Immature natural killer cell (primary cell): ENCODE results near the gene GALNTL6. TPM values are rescaled to one million over a fixed set of nuclear protein-coding genes. Genes with fewer than 3 reads are reported as not detected.
"Not testable (repeated sequence)": the region's sequence is repeated elsewhere in the genome, so short reads cannot be mapped to it uniquely, and the experiment has no call there.

Experiments used
- DNase-seq, 3 donors: peaks; one replicate each; pipeline ENCODE4 v3.0.0; 2022; ENCODE audit warnings: mixed read lengths in 1 of 3
- H3K27ac Mint-ChIP-seq, 6 donors: one replicate each; pipeline ENCODE4 v1.8.0; 2020; ENCODE audit warnings: mixed read lengths in 6 of 6, mild to moderate bottlenecking in 5 of 6, inconsistent platforms in 4 of 6, moderate library complexity in 3 of 6
- H3K27me3 Mint-ChIP-seq, 3 donors: one replicate each; pipeline ENCODE4 v1.8.0; 2020 to 2021; ENCODE audit warnings: low read depth in 3 of 3, mild to moderate bottlenecking in 3 of 3, mixed read lengths in 3 of 3, moderate library complexity in 3 of 3, inconsistent platforms in 1 of 3
- H3K36me3 Mint-ChIP-seq, 3 donors: one replicate each; pipeline ENCODE4 v1.8.0; 2020; ENCODE audit warnings: mixed read lengths in 3 of 3, inconsistent platforms in 2 of 3, mild to moderate bottlenecking in 2 of 3
- H3K4me1 Mint-ChIP-seq, 2 donors: one replicate each; pipeline ENCODE4 v1.8.0; 2020; ENCODE audit warnings: inconsistent platforms in 2 of 2, mild to moderate bottlenecking in 2 of 2, mixed read lengths in 2 of 2, moderate library complexity in 1 of 2
- H3K4me3 Mint-ChIP-seq, 5 donors: one replicate each; pipeline ENCODE4 v1.8.0; 2020; ENCODE audit warnings: mild to moderate bottlenecking in 5 of 5, mixed read lengths in 5 of 5, inconsistent platforms in 3 of 5, moderate library complexity in 3 of 5
- H3K9me3 Mint-ChIP-seq, 6 donors: one replicate each; pipeline ENCODE4 v1.8.0; 2020; ENCODE audit warnings: mild to moderate bottlenecking in 6 of 6, mixed read lengths in 6 of 6, inconsistent platforms in 4 of 6, moderate library complexity in 3 of 6
- polyA plus RNA-seq, 3 donors: library from polyadenylated mRNA; unstranded; fragments of 300-500 nt; fragmentation: Illumina TruSeq; gene quantifications; one replicate each; pipeline ENCODE4 v1.2.3, GENCODE V29; 2021

Gene GALNTL6
- polyA plus RNA-seq, 3 donors from 2014 or later = not detected

DNA sequence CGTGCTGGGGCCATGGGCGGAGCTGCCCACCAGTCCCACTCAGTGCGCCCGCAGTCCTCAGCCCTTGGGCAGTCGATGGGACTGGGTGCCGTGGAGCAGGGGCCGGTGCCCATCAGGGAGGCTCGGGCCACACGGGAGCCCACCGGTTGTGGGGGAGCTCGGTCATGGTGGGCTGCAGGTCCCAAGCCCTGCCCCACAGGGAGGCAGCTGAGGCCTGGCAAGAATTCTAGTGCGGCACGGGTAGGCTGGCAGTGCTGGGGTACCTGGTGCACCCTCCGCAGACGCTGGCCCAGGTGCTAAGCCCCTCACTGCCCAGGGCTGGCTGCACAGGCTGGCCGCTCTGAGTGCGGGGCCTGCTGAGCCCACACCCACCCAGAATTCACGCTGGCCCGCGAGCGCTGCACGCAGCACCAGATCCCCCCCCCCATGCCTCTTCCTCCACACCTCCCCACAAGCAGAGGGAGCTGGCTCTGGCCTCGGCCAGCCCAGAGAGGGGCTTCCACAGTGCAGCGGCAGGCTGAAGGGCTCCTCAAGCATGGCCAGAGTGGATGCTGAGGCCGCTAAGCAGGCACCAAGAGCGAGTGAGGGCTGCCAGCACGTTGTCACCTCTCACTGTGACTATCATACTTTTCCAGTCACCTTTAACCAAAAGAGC lies 564.4 kb downstream of the GALNTL6 start:
- H3K4me1 Mint-ChIP-seq = no peaks in the 10 kb centered on the region
- H3K27ac Mint-ChIP-seq = no peak overlapping the region
- no peak overlapping the region for H3K4me3 Mint-ChIP-seq
- DNase-seq = no peak
- H3K9me3 Mint-ChIP-seq = peaks cover 16 to 47% (median 21%) of the 10 kb centered on the region in 6 donors
- peaks cover 0 to 2% (median 0%) of the 10 kb centered on the region in 3 donors for H3K27me3 Mint-ChIP-seq
- H3K36me3 Mint-ChIP-seq = peaks cover 0 to 4% (median 0%) of the 10 kb centered on the region in 3 donors

- Mint-ChIP-seq H3K4me1 (no peaks in the 10 kb centered on the region), H3K27ac (no peak overlapping the region), H3K9me3 (peaks cover 15 to 49% (median 20%) of the 10 kb centered on the region in 6 donors), H3K27me3 (peaks cover 0 to 2% (median 1%) of the 10 kb centered on the region in 3 donors), H3K36me3 (peaks cover 0 to 4% (median 0%) of the 10 kb centered on the region in 3 donors), H3K4me3 (no peak overlapping the region)
- DNase-seq = no peak
Measured at GRCh38 chr4:172379834-172380233, 566.6 kb downstream of the GALNTL6 start.

DNA sequence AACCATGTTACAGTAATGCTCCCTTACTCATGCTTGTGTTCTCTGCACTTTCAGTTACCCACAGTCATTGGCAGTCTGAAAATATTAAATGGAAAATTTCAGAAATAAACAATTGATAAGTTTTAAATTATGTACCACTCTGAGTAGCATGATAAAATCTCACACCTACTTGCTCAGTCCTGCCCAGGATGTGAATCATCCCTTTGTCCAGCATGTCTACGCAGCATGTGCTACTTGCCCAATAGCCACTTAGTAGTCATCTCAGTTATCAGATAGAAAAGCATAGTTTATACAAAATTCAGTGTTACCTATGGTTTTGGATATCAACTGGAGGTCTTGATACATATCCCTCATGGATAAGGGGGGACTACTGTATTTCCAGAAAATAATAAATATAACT lies 577.1 kb downstream of the GALNTL6 start:
- no peak for DNase-seq
- Mint-ChIP-seq H3K4me3 (no peak overlapping the region), H3K27me3 (peaks cover 0 to 2% (median 0%) of the 10 kb centered on the region in 3 donors), H3K27ac (no peak overlapping the region), H3K36me3 (peaks cover 0 to 3% (median 0%) of the 10 kb centered on the region in 3 donors), H3K4me1 (no peaks in the 10 kb centered on the region), H3K9me3 (peaks cover 2 to 48% (median 20%) of the 10 kb centered on the region in 6 donors)

GRCh38 chr4:172392741-172393140 lies 579.5 kb downstream of the GALNTL6 start:
- peaks cover 2 to 41% (median 13%) of the 10 kb centered on the region in 6 donors for H3K9me3 Mint-ChIP-seq
- H3K4me1 Mint-ChIP-seq = no peaks in the 10 kb centered on the region
- H3K27me3 Mint-ChIP-seq = peaks cover 0 to 2% (median 0%) of the 10 kb centered on the region in 3 donors
- no peak overlapping the region for H3K4me3 Mint-ChIP-seq
- no peak overlapping the region for H3K27ac Mint-ChIP-seq
- peaks cover 0 to under 1% (median 0%) of the 10 kb centered on the region in 3 donors for H3K36me3 Mint-ChIP-seq
- DNase-seq = no peak

DNA sequence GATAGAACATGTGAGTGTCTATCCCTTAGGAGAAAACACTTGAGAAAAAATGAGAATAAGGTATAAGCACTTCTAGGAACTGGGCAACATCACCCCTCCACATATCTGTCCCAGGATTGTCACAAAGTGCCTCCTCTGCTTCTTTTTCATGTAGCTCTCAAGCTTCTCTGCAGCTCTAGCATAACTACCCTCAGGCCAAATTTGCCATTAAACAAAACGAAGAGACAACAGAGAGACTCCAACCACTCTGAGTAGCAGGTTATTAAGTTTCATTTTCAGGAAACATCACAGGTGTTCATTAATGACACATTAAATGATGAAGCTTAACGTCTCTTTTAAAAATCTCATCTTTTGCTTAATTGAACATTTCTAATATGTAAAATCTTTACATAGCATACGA lies 580.0 kb downstream of the GALNTL6 start:
- Mint-ChIP-seq H3K36me3 (peaks cover 0 to 3% (median 0%) of the 10 kb centered on the region in 3 donors), H3K9me3 (peaks cover 2 to 42% (median 11%) of the 10 kb centered on the region in 6 donors), H3K27me3 (peaks cover 0 to 2% (median 0%) of the 10 kb centered on the region in 3 donors), H3K4me1 (no peaks in the 10 kb centered on the region), H3K27ac (no peak overlapping the region), H3K4me3 (no peak overlapping the region)
- DNase-seq = no peak

DNA sequence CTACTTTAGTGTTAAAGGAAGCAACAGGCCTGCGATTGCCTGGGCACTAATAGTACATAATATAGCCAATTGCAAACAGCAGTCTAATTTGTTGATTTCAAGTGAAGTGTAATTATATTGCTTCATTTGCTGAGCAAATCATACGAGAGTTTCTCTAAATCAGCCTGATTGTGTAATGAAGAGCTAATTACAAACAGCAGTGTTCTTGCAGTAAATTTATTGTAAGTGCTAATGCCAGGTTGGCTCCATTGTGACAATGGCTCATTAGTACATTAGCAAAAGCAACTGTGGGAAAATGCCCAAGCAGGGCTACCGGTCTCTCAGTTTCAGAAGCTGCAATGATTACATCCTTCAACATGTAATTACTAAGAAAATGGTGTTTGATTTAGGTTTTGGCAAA lies 591.5 kb downstream of the GALNTL6 start:
- no peak for DNase-seq
- peaks cover 0 to 2% (median 0%) of the 10 kb centered on the region in 3 donors for H3K27me3 Mint-ChIP-seq
- peaks cover 0 to 3% (median 0%) of the 10 kb centered on the region in 3 donors for H3K36me3 Mint-ChIP-seq
- no peaks in the 10 kb centered on the region for H3K4me1 Mint-ChIP-seq
- H3K4me3 Mint-ChIP-seq = no peak overlapping the region
- H3K9me3 Mint-ChIP-seq = peaks cover 0 to 20% (median 11%) of the 10 kb centered on the region in 6 donors
- no peak overlapping the region for H3K27ac Mint-ChIP-seq

- Mint-ChIP-seq H3K9me3 (peaks cover 0 to 24% (median 9%) of the 10 kb centered on the region in 6 donors), H3K27me3 (peaks cover 0 to 2% (median 0%) of the 10 kb centered on the region in 3 donors), H3K4me1 (no peaks in the 10 kb centered on the region), H3K27ac (no peak overlapping the region), H3K36me3 (no peaks in the 10 kb centered on the region), H3K4me3 (no peak overlapping the region)
- DNase-seq = no peak
Measured at GRCh38 chr4:172410363-172410762, 597.2 kb downstream of the GALNTL6 start.

DNA sequence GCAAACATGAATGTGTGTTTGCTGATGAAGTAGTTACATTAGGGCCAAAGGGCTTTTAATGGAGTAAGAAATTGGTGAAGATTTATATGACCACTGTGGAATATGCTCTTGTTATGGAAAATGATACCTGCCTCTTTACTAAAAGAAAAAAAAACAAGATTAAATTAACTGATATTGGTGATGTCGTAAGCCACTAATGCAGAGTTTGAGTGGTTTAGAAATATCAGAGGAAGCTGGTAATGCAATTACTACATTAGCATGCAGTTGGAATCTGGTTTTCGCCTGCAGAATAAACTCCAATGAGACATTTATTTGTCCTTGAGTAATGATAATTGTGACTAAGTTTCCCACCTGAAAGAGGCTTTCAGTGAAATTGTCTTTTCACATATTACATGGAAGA lies 597.9 kb downstream of the GALNTL6 start:
- peaks cover 0 to 31% (median 9%) of the 10 kb centered on the region in 6 donors for H3K9me3 Mint-ChIP-seq

GRCh38 chr4:172412851-172413580 lies 599.8 kb downstream of the GALNTL6 start:
- H3K27me3 Mint-ChIP-seq = peaks cover 0 to 2% (median 0%) of the 10 kb centered on the region in 3 donors
- no peak overlapping the region for H3K4me3 Mint-ChIP-seq
- no peak overlapping the region for H3K27ac Mint-ChIP-seq
- no peaks in the 10 kb centered on the region for H3K36me3 Mint-ChIP-seq
- no peaks in the 10 kb centered on the region for H3K4me1 Mint-ChIP-seq
- no peak for DNase-seq
- H3K9me3 Mint-ChIP-seq = peaks cover 0 to 25% (median 6%) of the 10 kb centered on the region in 6 donors

More for the DNA sequence above, 597.9 kb downstream of the GALNTL6 start:
- DNase-seq = no peak
- no peaks in the 10 kb centered on the region for H3K36me3 Mint-ChIP-seq
- H3K27me3 Mint-ChIP-seq = peaks cover 0 to 2% (median 0%) of the 10 kb centered on the region in 3 donors
- H3K27ac Mint-ChIP-seq = no peak overlapping the region
- H3K4me3 Mint-ChIP-seq = no peak overlapping the region
- H3K4me1 Mint-ChIP-seq = no peaks in the 10 kb centered on the region

DNA sequence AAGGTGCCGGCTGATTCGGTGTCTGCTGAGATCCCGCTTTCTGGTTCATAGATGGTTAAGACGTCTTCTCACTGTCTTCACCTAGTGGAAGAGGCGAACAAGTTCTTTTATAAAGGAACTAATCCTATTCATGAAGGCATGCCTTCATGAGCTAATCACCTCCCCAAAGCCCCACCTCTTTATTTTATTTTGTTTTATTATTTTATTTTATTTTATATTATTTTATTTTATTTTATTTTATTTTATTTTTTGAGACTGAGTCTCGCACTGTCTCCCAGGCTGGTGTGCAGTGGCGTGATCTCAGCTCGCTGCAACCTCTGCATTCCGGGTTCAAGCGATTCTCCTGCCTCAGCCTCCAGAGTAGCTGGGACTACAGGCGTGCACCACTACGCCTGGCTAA lies 615.8 kb downstream of the GALNTL6 start:
- not testable (repeated sequence) for H3K4me3 Mint-ChIP-seq, H3K27me3 Mint-ChIP-seq, DNase-seq, H3K27ac Mint-ChIP-seq, H3K36me3 Mint-ChIP-seq, H3K4me1 Mint-ChIP-seq
- H3K9me3 Mint-ChIP-seq = peaks cover 6 to 29% (median 13%) of the 10 kb centered on the region in 6 donors

DNA sequence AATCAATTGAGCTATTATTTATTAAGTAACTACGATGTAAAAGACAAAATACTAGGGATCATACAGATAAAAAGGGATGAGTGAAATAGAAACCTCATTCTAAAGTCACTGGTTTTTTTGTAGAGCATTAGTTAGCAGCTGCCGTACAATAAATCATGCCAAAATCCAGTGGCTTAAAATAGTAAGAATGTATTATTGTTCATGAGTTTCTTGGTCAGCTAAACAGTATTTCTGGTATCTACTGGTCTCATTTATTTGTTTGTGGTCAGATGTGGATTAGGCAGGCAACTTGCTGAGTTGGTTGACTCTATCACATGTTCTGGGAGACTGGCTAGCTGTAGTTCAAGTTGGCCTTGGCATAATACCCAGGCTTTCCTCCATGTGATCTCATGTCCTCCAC lies 667.3 kb downstream of the GALNTL6 start:
- no peak for DNase-seq
- Mint-ChIP-seq H3K4me3 (no peak overlapping the region), H3K27ac (no peak overlapping the region), H3K9me3 (peaks cover 10 to 44% (median 23%) of the 10 kb centered on the region in 6 donors), H3K4me1 (no peaks in the 10 kb centered on the region), H3K36me3 (no peaks in the 10 kb centered on the region), H3K27me3 (peaks cover 0 to 3% (median 0%) of the 10 kb centered on the region in 3 donors)

GRCh38 chr4:172481802-172482508 lies 668.8 kb downstream of the GALNTL6 start:
- Mint-ChIP-seq H3K27ac (no peak overlapping the region), H3K27me3 (peaks cover 0 to 6% (median 0%) of the 10 kb centered on the region in 3 donors), H3K4me3 (no peak overlapping the region), H3K4me1 (no peaks in the 10 kb centered on the region), H3K9me3 (peaks cover 7 to 53% (median 24%) of the 10 kb centered on the region in 6 donors), H3K36me3 (peaks cover 0 to 3% (median 0%) of the 10 kb centered on the region in 3 donors)
- no peak for DNase-seq

DNA sequence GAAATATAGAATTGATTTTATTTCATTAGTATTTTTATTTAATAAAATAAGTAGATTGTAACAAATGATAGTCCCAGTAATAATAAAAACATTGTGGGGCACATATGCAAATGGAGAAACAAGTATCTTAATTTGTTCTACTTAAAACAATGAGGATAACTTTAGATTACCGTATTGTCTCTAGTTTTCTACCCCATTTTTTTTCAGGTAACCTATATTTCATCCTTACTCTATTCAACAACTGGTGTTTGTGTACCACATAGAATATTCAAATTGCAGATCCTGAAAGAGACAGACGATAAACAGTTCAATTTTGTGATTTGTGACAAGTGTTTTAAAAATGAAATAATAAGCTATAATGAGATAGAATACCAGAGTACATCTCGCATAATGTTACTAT lies 671.8 kb downstream of the GALNTL6 start:
- peaks cover 0 to 6% (median 0%) of the 10 kb centered on the region in 3 donors for H3K27me3 Mint-ChIP-seq
- H3K27ac Mint-ChIP-seq = no peak overlapping the region
- DNase-seq = no peak
- H3K9me3 Mint-ChIP-seq = peaks cover 9 to 34% (median 18%) of the 10 kb centered on the region in 6 donors
- H3K4me3 Mint-ChIP-seq = no peak overlapping the region
- peaks cover 0 to 3% (median 0%) of the 10 kb centered on the region in 3 donors for H3K36me3 Mint-ChIP-seq
- no peaks in the 10 kb centered on the region for H3K4me1 Mint-ChIP-seq
